Middle frontal gyrus (tissue), 1 donor: Measurements from ENCODE around the gene RAF1.
"Not testable (repeated sequence)": the region's sequence is repeated elsewhere in the genome, so short reads cannot be mapped to it uniquely, and the experiment has no call there.

ENCODE experiments used
- DNase-seq: peaks from one replicate; pipeline ENCODE4 v3.0.0-alpha.2; 2015; ENCODE audit warnings: low spot score; ENCODE audit errors: extremely low spot score

The RAF1 gene

DNA sequence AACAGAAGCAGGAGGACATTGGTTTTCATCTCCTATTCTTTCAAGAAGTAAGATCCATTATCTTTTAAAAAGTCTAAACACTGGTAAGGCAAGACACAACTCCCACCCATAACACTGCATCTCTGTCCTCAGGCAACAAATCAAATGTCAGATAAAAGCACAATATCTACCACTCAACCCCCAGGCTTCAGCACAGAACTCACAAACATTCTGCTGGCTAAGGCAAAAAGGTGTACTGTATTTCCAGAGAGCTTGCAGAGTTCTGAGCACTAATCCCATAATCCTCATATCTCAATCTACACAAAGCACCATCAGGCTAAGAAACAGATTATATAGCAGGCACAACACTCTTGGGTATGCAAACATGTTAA, 20.9 kb downstream of the RAF1 start:
- DNase-seq: no peak

DNA sequence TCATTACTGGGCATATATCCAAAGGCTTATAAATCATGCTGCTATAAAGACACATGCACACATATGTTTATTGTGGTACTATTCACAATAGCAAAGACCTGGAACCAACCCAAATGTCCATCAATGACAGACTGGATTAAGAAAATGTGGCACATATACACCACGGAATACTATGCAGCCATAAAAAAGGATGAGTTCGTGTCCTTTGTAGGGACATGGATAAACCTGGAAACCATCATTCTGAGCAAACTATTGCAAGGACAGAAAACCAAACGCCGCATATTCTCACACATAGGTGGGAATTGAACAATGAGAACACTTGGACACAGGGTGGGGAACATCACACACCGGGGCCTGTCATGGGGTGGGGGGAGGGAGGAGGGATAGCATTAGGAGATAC, 23.1 kb downstream of the RAF1 start:
- DNase-seq: not testable (repeated sequence)

DNA sequence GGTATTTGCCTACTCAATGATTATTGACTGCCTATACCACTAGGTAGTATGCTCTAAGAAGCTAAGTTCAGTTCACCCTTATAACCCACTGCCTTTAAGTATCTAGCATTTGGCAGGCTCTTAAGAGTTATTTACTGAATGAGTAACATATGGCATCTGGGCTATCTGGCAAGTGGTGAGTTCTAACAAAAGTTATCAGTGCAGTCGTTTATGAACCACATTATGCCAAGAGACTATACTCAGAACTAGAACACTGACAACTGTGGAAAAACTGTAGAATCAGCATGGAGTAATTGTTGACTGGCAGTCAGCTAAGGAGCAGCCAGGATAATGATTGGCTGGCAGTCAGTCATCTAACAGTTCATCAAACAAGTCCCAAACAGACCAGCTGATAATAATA, 25.8 kb downstream of the RAF1 start:
- DNase-seq: no peak

- DNase-seq: no peak
Measured at GRCh38 chr3:12633108-12633507, 30.8 kb downstream of the RAF1 start.

GRCh38 chr3:12632523-12632922, 31.4 kb downstream of the RAF1 start:
- no peak for DNase-seq

- DNase-seq: not testable (repeated sequence)
Measured at GRCh38 chr3:12630843-12631242, 33.1 kb downstream of the RAF1 start.

- DNase-seq: no peak
Measured at GRCh38 chr3:12630292-12630691, 33.6 kb downstream of the RAF1 start.

DNA sequence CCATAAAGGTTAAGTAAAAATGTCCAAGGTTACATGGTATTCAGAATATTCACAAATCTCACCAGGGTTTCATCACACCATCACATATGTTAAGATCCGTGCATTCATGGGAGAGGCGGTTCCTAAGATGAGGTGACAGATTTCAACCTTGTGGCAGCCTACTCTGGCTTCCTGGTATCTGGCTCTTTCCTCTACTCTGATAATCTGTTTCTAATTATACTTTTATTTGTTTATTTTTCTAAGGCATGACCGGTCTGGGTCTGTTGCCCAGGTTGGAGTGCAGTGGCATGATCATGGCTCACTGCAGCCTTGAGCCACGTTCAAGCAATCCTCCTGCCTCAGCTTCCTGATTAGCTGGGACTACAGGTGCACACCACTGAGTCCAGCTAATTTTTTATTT, 34.4 kb downstream of the RAF1 start:
- DNase-seq: no peak

DNA sequence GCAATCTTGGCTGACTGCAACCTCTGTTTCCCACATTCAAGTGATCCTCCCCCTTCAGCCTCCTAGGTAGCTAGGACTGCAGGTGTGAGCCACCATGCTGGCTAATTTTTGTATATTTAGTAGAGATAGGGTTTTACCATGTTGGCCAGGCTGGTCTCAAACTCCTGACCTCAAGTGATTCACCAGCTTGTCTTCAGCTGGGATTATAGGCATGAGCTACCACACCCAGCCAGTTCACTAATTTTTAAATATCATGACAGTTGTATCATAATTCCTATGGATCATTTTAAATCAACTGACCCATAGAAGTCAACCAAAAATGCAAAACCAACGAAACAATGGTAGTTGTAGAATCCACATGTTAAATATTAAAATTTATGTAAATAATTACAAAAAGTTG, 35.1 kb downstream of the RAF1 start:
- DNase-seq: no peak

DNA sequence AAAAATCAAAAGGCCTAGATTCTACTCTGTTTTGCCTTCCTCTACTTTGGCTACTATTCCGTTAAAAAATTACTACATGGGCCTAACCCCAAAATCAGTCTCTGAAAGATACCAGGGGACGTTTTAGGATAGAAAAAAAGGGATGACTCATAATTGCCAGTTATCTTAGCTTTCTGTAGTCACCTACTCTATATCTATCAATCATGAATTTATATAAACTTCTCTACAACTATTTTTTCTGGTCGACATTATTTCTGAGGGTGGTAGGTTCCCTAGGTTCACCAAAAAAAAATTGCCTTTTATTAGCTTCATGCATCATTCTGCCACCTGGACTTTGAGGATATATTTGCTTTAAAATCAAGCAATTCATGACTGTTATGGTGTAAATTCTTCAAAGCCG, 36.5 kb downstream of the RAF1 start:
- DNase-seq: no peak

- not testable (repeated sequence) for DNase-seq
Measured at GRCh38 chr3:12624964-12625363, 39.0 kb downstream of the RAF1 start.

DNA sequence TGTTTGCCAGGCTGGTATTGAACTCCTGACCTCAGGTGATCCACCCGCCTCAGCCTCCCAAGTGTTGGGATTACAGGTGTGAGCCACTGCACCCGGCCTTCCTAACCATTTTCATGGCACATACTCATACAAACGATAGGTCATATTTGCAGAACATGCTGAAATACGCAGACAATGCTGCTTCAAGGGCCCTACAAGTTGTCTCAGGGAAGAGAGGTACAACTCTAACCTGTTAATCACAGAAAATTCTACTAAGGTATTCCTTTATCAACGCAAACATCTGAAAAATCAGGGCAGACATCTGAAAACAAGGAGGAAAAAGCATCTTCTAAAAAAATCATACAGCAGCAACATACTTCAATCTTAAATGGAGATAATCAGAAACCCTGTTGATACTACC, 39.9 kb downstream of the RAF1 start:
- no peak for DNase-seq

GRCh38 chr3:12622335-12622734, 41.6 kb downstream of the RAF1 start:
- no peak for DNase-seq

- no peak for DNase-seq
Measured at GRCh38 chr3:12620729-12621128, 43.2 kb downstream of the RAF1 start.

- no peak for DNase-seq
Measured at GRCh38 chr3:12620305-12620704, 43.6 kb downstream of the RAF1 start.

GRCh38 chr3:12618426-12618825, 45.5 kb downstream of the RAF1 start:
- no peak for DNase-seq

GRCh38 chr3:12615266-12615665, 48.7 kb downstream of the RAF1 start:
- no peak for DNase-seq

GRCh38 chr3:12613250-12613649, 50.7 kb downstream of the RAF1 start:
- no peak for DNase-seq

DNA sequence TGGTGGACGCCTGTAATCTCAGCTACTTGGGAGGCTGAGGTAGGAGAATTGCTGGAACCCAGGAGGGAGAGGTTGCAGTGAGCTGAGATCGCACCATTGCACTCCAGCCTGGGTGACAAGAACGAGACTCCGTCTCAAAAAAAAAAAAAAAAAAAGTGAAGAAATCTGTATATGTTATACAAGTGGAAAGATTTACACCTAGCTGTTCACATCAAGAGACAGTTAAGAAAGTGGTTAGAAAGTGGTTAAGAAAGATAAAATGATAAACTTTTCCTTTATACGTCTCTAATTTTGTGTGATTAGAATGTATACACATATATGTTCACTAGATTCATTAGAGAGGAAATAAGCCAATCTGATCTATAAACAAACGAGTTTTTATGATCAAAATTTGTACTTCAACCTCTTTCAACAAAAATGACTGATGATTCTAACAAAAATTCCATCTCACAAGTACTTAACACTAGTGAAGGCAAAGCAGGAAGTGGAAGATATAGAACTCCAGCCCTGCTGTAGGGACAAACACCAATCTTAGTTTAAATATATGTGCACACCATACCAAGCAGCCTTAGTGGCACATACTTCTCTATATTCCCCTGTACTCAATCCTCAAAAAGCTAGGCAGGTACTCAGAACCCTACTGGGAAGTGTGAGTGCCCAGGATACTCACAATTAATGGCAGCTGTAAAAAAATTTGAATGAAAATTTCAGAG, 51.2 kb downstream of the RAF1 start:
- no peak for DNase-seq

DNA sequence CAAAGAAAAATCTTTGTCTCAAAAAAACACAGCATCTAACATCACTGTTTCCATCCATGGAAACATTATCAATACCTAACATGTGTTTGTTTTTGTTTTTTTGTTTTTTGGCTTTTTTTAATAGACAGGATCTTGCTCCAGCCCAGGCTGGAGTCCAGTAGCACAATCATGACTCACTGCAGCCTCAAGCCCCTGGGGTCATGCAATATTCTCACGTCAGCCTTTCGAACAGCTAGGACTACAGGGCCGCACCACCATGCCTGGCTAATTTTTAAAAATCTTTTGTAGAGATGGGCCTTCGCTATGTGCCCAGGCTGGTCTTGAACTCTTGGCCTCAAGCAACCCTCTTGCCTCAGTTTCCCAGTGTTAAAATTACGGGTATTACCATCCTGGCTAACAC, 52.8 kb downstream of the RAF1 start:
- no peak for DNase-seq

- no peak for DNase-seq
Measured at GRCh38 chr3:12608376-12608775, 55.5 kb downstream of the RAF1 start.

GRCh38 chr3:12603969-12604368, 59.9 kb downstream of the RAF1 start:
- DNase-seq: no peak

DNA sequence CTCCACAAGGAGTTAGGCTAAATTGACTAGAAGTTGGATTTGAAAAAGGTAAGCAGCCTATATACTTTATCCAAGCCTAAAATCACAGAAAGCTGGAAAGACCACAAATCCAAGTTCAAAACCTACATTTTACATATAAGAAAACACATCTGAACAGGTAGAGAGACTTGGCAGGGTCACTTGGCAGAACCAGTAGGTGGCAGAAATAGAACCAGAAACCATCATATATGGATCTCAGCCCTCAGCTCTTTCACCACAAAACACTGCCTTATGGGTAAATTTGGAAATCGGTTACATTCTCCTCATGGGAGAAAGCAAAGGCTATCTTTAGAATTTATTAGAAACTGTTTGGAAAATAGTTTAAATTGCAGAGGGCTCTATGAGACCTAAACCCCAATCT, 62.8 kb downstream of the RAF1 start:
- DNase-seq: no peak

DNA sequence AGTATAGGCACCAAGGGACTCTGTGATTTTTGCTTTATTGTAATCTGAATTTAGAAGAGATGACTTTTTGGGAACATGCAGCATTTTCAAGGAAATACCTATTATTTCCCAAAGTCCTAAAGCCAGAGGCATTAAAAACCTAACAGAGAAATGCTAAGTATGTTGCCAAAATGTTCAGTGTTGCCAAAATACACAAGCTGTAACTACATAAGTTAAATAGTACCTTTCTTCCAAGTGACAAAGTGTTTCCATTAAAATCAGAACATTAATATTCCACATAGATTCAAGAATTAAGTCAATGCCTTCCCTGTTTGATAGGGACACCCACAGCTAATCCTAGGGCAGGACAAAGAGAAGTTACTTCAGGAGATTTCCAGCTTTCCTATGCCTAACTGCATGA, 65.0 kb downstream of the RAF1 start:
- no peak for DNase-seq
